B cell (primary cell): ENCODE results near the gene GPR21. TPM values are rescaled to one million over a fixed set of nuclear protein-coding genes. Genes with fewer than 3 reads are reported as not detected.

Experiments used
- ATAC-seq: fragments of 200-7000 bp; cut with Tn5 transposase; one replicate; pipeline ENCODE4 v1.10.0; 2021; ENCODE audit warnings: low read depth, mild to moderate bottlenecking, moderate number of reproducible peaks, moderate library complexity
- CTCF ChIA-PET: fragments of 350-600 bp; sonication (Branson Sonifier 250); formaldehyde crosslinking; loops from one replicate; lab custom pipeline; 2021; ENCODE audit warnings: antibody characterized with exemption, inconsistent platforms; lab: Charles Lee
- POLR2A ChIA-PET: fragments of 350-600 bp; sonication (Branson Sonifier 250); formaldehyde crosslinking; loops from one replicate; lab custom pipeline; 2021; ENCODE audit warnings: antibody characterized with exemption; lab: Charles Lee
- DNase-seq: peaks from one replicate; pipeline ENCODE4 v3.0.0; 2013
- H2AFZ ChIP-seq: 2 replicates; pipeline ENCODE4 v1.6.1; 2012; ENCODE audit warnings: mild to moderate bottlenecking, low read depth, low read length; ENCODE audit not compliant: insufficient read depth, poor library complexity, severe bottlenecking
- H3K27ac ChIP-seq, 2 donors: 1 replicate in 1 of 2; 2 replicates in 1 of 2; pipeline ENCODE4 v1.5.1; 2012 to 2013; ENCODE audit warnings: low read length in 2 of 2, mild to moderate bottlenecking in 2 of 2, moderate library complexity in 1 of 2
- H3K27me3 ChIP-seq, 4 experiments: fragments of 200-600 bp in 1 of 4; sonication (generic) in 1 of 4; replicated peaks in 1 of 4; 1 replicate in 2 of 4; 2 replicates in 2 of 4; pipeline versions ENCODE4 v1.6.1 to v1.7.0; 2013 to 2016; ENCODE audit warnings: low read length in 3 of 4, mild to moderate bottlenecking in 2 of 4, mixed read lengths in 1 of 4, moderate library complexity in 1 of 4; ENCODE audit not compliant: insufficient read depth in 4 of 4, control insufficient read depth in 3 of 4; ENCODE audit errors: control extremely low read depth in 1 of 4
- H3K36me3 ChIP-seq, 2 experiments: replicated peaks in 1 of 2; 1 replicate in 1 of 2; 2 replicates in 1 of 2; pipeline versions ENCODE4 v1.6.1 to v1.7.1; 2013; ENCODE audit warnings: low read length in 1 of 2; ENCODE audit not compliant: insufficient read depth in 2 of 2, control insufficient read depth in 1 of 2; ENCODE audit errors: control extremely low read depth in 1 of 2, extremely low read depth in 1 of 2
- H3K4me1 ChIP-seq, 2 donors: fragments of 200-600 bp in 1 of 2; sonication (generic) in 1 of 2; 1 replicate in 1 of 2; 2 replicates in 1 of 2; pipeline versions ENCODE4 v1.5.1 to v1.6.1; 2013 to 2017; ENCODE audit warnings: low read length in 2 of 2; ENCODE audit not compliant: control insufficient read depth in 2 of 2, insufficient read depth in 2 of 2
- H3K4me2 ChIP-seq: replicated peaks from 2 replicates; pipeline ENCODE3; 2012; ENCODE audit warnings: mild to moderate bottlenecking, low read depth, low read length; ENCODE audit not compliant: poor library complexity, severe bottlenecking
- H3K4me3 ChIP-seq, 5 experiments: fragments of 200-600 bp in 1 of 5; sonication (generic) in 1 of 5; 1 replicate in 3 of 5; 2 replicates in 2 of 5; pipeline versions ENCODE4 v1.5.1 to v1.7.0; 2011 to 2016; ENCODE audit warnings: low read length in 4 of 5, mild to moderate bottlenecking in 4 of 5, low read depth in 2 of 5, control low read depth in 1 of 5, moderate library complexity in 1 of 5; ENCODE audit not compliant: insufficient read depth in 1 of 5; ENCODE audit errors: control extremely low read depth in 1 of 5, extremely low read depth in 1 of 5
- H3K79me2 ChIP-seq: fragments of 200-600 bp; sonication (generic); one replicate; pipeline ENCODE4 v1.6.0; 2016; ENCODE audit warnings: low read length; ENCODE audit not compliant: control insufficient read depth, insufficient read depth
- H3K9ac ChIP-seq: fragments of 200-600 bp; sonication (generic); 2 replicates; pipeline ENCODE4 v1.6.1; 2017; ENCODE audit warnings: mild to moderate bottlenecking, low read length, moderate library complexity
- H3K9me3 ChIP-seq, 3 donors: one replicate each; pipeline versions ENCODE4 v1.6.1 to v1.7.1; 2013; ENCODE audit warnings: low read length in 2 of 3; ENCODE audit not compliant: control insufficient read depth in 2 of 3, insufficient read depth in 1 of 3; ENCODE audit errors: control extremely low read depth in 1 of 3
- H4K20me1 ChIP-seq: 2 replicates; pipeline ENCODE4 v1.6.0; 2012; ENCODE audit warnings: mild to moderate bottlenecking, low read length; ENCODE audit not compliant: insufficient read depth, control insufficient read depth, poor library complexity, severe bottlenecking
- H3K27ac Mint-ChIP-seq: one replicate; pipeline ENCODE4 v1.8.0; 2021; ENCODE audit warnings: mixed read lengths
- H3K27me3 Mint-ChIP-seq: one replicate; pipeline ENCODE4 v1.8.0; 2021; ENCODE audit warnings: mixed read lengths
- H3K4me1 Mint-ChIP-seq: one replicate; pipeline ENCODE4 v1.8.0; 2021; ENCODE audit warnings: mixed read lengths
- H3K4me3 Mint-ChIP-seq: one replicate; pipeline ENCODE4 v1.8.0; 2021; ENCODE audit warnings: mixed read lengths
- H3K9me3 Mint-ChIP-seq: one replicate; pipeline ENCODE4 v1.8.0; 2022; ENCODE audit warnings: mixed read lengths; ENCODE audit not compliant: insufficient read depth
- EZH2 ChIP-seq: IDR thresholded peaks from 2 replicates; pipeline ENCODE4 v1.6.1; 2012; ENCODE audit warnings: borderline replicate concordance, low read depth, mild to moderate bottlenecking, moderate library complexity, low read length; ENCODE audit not compliant: insufficient read depth, poor library complexity, severe bottlenecking
- WGBS: methylation state at CpG from one replicate; pipeline ENCODE4 v1.1.5; 2013; ENCODE audit warnings: missing lambda C conversion rate; ENCODE audit not compliant: insufficient coverage; 5-methylcytosine and 5-hydroxymethylcytosine counted together
- intact Hi-C: fragments of 100-400 bp; cut with micrococcal nuclease; formaldehyde crosslinking; loops from one replicate; pipeline ENCODE4 v1.10.0; 2022
- polyA plus RNA-seq: library from polyadenylated mRNA; depleted of rRNA; stranded (reverse); fragments of >200 nt; gene quantifications from 2 replicates; pipeline ENCODE4 v1.2.3, GENCODE V29; 2012
- total RNA-seq, 2 donors: library from RNA; stranded (reverse); fragments of 120-200 nt in 1 of 2; gene quantifications; 1 replicate in 1 of 2; 2 replicates in 1 of 2; pipeline versions ENCODE4 v1.2.3 to v1.2.4, GENCODE V29; 2013 to 2022
- TF ChIP-seq, protein P1 (sequence below): fragments of 200-600 bp; IDR thresholded peaks from one replicate; pipeline ENCODE4 v1.8.0; 2022; ENCODE audit warnings: antibody characterized with exemption, mild to moderate bottlenecking

Gene GPR21
- total and polyA plus RNA-seq, 2 donors (not counting 1 experiment from before 2014, with no cell fraction given) = 0.13 to 2.5 TPM

DNA sequence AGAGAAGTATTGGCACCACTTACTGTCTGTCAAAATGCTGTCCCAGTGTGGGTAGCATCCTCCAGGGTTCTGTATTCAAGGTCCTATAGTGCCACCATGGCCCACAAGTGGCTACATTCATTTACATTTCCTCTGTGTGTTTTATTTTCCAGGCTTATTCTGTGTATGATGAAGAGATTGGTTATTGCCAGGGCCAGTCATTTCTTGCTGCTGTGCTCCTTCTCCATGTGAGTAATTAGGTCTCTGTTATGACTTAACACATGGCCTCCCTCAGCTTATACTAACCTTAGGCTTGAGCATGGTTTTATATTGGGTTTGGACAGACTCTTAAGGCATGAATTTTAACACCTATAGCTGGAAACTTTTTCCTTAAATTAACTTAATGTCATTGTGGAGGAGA lies 36.7 kb downstream of the GPR21 start:
- no peak overlapping the region for H3K27ac ChIP-seq
- Mint-ChIP-seq H3K4me3 (no peak overlapping the region), H3K27me3 (no peaks in the 10 kb centered on the region), H3K9me3 (no peaks in the 10 kb centered on the region), H3K4me1 (peaks cover 18% of the 10 kb centered on the region), H3K27ac (no peak overlapping the region)
- peaks cover 7 to 8% of the 10 kb centered on the region in 2 donors for H3K4me1 ChIP-seq
- CTCF ChIA-PET = interaction anchor here (0.6 kb wide), 1 partner anchor 975 kb away, joined by 3 read pairs; no protein-coding TSS in a partner anchor
- H3K4me2 ChIP-seq = no peak overlapping the region
- ATAC-seq (no peak), DNase-seq (no peak)
- H3K9me3 ChIP-seq = no peaks in the 10 kb centered on the region
- H3K4me3 ChIP-seq = no peak overlapping the region
- H4K20me1 ChIP-seq = no peaks in the 10 kb centered on the region
- H3K79me2 ChIP-seq = no peaks in the 10 kb centered on the region
- POLR2A ChIA-PET = no interaction called here
- no peaks in the 10 kb centered on the region for H3K27me3 ChIP-seq
- H3K9ac ChIP-seq = no peak overlapping the region
- no peak overlapping the region for H2AFZ ChIP-seq
- intact Hi-C loops = no loop called here
- H3K36me3 ChIP-seq = peaks cover 5 to 45% of the 10 kb centered on the region in 2 experiments
- TF ChIP-seq, protein P1, sequence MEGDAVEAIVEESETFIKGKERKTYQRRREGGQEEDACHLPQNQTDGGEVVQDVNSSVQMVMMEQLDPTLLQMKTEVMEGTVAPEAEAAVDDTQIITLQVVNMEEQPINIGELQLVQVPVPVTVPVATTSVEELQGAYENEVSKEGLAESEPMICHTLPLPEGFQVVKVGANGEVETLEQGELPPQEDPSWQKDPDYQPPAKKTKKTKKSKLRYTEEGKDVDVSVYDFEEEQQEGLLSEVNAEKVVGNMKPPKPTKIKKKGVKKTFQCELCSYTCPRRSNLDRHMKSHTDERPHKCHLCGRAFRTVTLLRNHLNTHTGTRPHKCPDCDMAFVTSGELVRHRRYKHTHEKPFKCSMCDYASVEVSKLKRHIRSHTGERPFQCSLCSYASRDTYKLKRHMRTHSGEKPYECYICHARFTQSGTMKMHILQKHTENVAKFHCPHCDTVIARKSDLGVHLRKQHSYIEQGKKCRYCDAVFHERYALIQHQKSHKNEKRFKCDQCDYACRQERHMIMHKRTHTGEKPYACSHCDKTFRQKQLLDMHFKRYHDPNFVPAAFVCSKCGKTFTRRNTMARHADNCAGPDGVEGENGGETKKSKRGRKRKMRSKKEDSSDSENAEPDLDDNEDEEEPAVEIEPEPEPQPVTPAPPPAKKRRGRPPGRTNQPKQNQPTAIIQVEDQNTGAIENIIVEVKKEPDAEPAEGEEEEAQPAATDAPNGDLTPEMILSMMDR = no peak
- no peak for TF ChIP-seq EZH2

DNA sequence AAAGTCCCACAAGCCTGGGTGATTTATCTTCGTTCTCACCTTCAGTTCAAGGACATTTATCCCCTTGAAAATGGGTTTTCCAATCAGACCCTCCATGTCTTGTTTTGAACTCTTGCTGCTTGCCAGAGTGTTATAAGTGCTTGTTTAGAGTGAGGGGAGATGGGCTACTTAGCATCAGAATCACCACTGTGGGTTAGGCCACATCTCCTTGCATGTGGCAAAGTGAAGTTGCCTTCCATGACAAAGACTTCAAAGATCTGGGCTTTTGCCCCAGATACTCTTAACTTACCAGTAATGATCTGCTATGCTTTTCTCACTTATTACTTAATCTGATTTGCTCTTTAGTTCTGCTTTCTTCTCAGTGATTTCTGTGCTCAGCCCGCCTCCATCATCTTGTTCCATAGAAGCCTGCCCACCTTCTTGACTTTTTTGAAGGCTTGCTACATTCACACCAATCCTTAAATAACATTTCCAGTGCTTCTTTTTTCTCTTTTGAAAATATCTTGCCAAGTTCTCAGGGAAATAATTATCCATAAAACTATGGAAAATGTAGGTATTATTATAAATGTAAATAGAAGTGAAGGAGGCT lies 39.0 kb downstream of the GPR21 start:
- TF ChIP-seq EZH2 = no peak
- TF ChIP-seq, protein P1 = no peak
- no CpG with 5 or more reads among the region's 2 CpGs for WGBS

More for the DNA sequence above, 39.0 kb downstream of the GPR21 start:
- no peak overlapping the region for H3K9ac ChIP-seq
- ChIA-PET CTCF (interaction anchor here (0.7 to 1.4 kb wide), 3 partner anchors 9 to 282 kb away, joined by 3 to 6 read pairs (median 5); no protein-coding TSS in a partner anchor), POLR2A (no interaction called here)
- H3K27me3 ChIP-seq = no peaks in the 10 kb centered on the region
- H3K4me1 ChIP-seq = peaks cover 7 to 8% of the 10 kb centered on the region in 2 donors
- Mint-ChIP-seq H3K27ac (no peak overlapping the region), H3K4me3 (no peak overlapping the region), H3K9me3 (no peaks in the 10 kb centered on the region), H3K4me1 (peaks cover 22% of the 10 kb centered on the region), H3K27me3 (no peaks in the 10 kb centered on the region)
- H2AFZ ChIP-seq = no peak overlapping the region
- H3K4me2 ChIP-seq = no peak overlapping the region
- DNase-seq = no peak
- H4K20me1 ChIP-seq = no peaks in the 10 kb centered on the region
- H3K4me3 ChIP-seq = no peak overlapping the region
- H3K36me3 ChIP-seq = peaks cover 12 to 25% of the 10 kb centered on the region in 2 experiments
- no peak for ATAC-seq
- H3K79me2 ChIP-seq = no peaks in the 10 kb centered on the region
- intact Hi-C loops = no loop called here
- H3K9me3 ChIP-seq = no peaks in the 10 kb centered on the region
- no peak overlapping the region for H3K27ac ChIP-seq
